Measurements from ENCODE around the gene MYL6B. TPM values are rescaled to one million over a fixed set of nuclear protein-coding genes. Genes with fewer than 3 reads are reported as not detected.
A peak's percentile ranks its signal among the peaks of the same experiment; 100 is the strongest.

MYL6B gene
- total and polyA plus RNA-seq, 2 experiments from 2014 or later: 80.6 to 83.9 TPM

DNA sequence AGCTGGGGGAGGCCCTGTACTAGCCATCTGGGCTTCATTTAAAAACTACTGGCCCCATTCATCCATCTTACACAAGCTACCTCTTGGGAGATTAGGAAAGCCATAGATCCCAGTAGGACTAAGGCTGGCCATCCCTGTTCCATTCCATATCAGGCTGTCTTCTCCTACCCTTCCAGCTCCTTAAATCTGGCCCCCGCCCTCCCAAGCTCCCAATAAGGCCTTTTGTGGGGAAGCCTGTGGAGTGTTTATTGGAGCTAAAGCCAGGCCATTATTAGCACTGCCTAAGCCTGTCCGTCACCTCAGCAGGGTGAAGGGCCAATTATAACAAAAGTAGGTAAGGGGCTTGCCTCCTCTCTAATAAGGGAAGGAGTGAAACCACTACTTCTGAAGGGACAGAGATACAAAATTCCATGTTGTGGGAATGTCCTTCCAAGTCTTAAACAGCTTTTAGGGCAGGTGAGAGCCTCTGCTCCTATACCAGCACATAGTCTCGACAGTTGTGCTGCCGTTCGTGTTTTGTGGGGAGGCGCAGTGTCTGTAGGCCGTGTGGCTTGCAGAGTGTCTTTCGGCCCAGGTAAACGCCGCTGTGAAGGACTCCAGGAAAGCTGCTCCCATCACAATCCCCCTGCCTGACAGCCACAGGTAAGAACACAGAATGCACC is 9.4 kb downstream of the MYL6B start:
- Histone ChIP-seq H3K27me3 (no peaks in the 10 kb centered on the region), H3K27ac (peak overlapping the region; percentile 23), H3K4me1 (ENCODE audit: insufficient read depth) (peaks cover 27% of the 10 kb centered on the region), H4K20me1 (ENCODE audit: insufficient read depth, poor library complexity, severe bottlenecking) (peaks cover 29% of the 10 kb centered on the region), H3K9me2 (replicated peaks; ENCODE audit: insufficient read depth) (no peaks in the 10 kb centered on the region), H3K9me3 (ENCODE audit: low read depth) (no peaks in the 10 kb centered on the region), H2AFZ (no peak overlapping the region), H3K4me3 (no peak overlapping the region), H3K36me3 (replicated peaks; ENCODE audit: insufficient read depth, low read depth) (no peaks in the 10 kb centered on the region), H3K79me2 (peaks cover 32% of the 10 kb centered on the region), H3K4me2 (no peak overlapping the region)
- no peak for DNase-seq (ENCODE audit: low spot score)
- 92% methylated on average over 10 of the region's 10 CpGs for WGBS (ENCODE audit: low lambda C conversion rate, missing lambda C conversion rate)
- TF ChIP-seq EZH2phosphoT487 (IDR thresholded peaks at IDR 0.05; ENCODE audit: low read depth, severe bottlenecking, unreplicated experiment): no peak
- TF ChIP-seq EZH2 (IDR thresholded peaks at IDR 0.05; ENCODE audit: borderline replicate concordance): no peak
- no peak for TF ChIP-seq CTCF (IDR thresholded peaks at IDR 0.05; ENCODE audit: poor library complexity)

- H3K4me2 ChIP-seq: no peak overlapping the region
- peaks cover 29% of the 10 kb centered on the region for H4K20me1 ChIP-seq (ENCODE audit: insufficient read depth, poor library complexity, severe bottlenecking)
- 78% methylated on average over 11 of the region's 11 CpGs for WGBS (ENCODE audit: low lambda C conversion rate, missing lambda C conversion rate)
- no peak overlapping the region for H3K4me3 ChIP-seq
- peaks cover 22% of the 10 kb centered on the region for H3K4me1 ChIP-seq (ENCODE audit: insufficient read depth)
- DNase-seq (ENCODE audit: low spot score): no peak
- H3K9me2 ChIP-seq (replicated peaks; ENCODE audit: insufficient read depth): no peaks in the 10 kb centered on the region
- TF ChIP-seq EZH2phosphoT487 (IDR thresholded peaks at IDR 0.05; ENCODE audit: low read depth, severe bottlenecking, unreplicated experiment) (no peak), CTCF (IDR thresholded peaks at IDR 0.05; ENCODE audit: poor library complexity) (no peak), EZH2 (IDR thresholded peaks at IDR 0.05; ENCODE audit: borderline replicate concordance) (no peak)
- H3K27me3 ChIP-seq: no peaks in the 10 kb centered on the region
- H3K79me2 ChIP-seq: peaks cover 32% of the 10 kb centered on the region
- H3K27ac ChIP-seq: no peak overlapping the region
- H3K9me3 ChIP-seq (ENCODE audit: low read depth): no peaks in the 10 kb centered on the region
- H2AFZ ChIP-seq: no peak overlapping the region
- H3K36me3 ChIP-seq (replicated peaks; ENCODE audit: insufficient read depth, low read depth): no peaks in the 10 kb centered on the region
Observed at GRCh38 chr12:56162468-56163290, 10.3 kb downstream of the MYL6B start.

DNA sequence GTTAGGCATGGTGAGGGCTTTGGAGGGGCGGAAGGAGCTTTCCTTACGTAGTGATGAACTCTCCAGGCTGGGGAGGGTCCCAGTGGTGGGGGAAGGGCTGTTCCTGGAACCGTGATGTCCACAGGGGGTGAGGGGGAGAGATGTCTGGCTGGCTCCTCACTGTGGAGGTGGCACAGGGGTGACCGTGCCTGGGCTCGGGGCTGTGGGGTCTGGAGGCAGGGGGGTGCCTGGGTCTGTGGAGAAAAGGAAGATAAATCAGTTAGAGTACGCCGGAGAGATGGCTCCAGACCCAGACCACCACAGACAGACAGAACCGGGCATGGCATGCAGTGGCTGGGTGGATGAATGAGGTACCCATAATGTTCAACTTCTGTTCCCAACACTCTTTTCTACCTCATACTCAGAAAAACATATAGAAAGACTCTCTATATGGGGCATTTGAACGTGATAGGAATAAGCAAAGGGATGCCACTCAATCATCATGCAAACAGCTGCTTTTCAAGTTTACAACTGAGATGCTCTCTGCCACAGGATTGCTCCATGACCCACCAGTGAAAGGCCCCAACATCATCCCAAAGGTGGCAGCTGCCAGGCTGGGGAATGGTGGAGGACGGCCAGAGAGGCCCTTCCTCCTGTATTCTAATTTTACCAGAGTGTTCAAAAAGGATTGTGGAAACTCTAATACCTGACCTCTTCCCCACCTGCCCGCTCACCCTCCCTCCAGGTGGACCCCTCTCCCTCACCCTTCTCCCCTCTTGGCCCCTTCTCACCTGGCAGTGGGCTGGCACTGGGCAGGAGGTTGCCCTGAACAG is 11.4 kb downstream of the MYL6B start:
- no peak overlapping the region for H3K4me3 ChIP-seq
- 86% methylated on average over 11 of the region's 11 CpGs for WGBS (ENCODE audit: low lambda C conversion rate, missing lambda C conversion rate)
- peaks cover 22% of the 10 kb centered on the region for H3K4me1 ChIP-seq (ENCODE audit: insufficient read depth)
- peaks cover 29% of the 10 kb centered on the region for H4K20me1 ChIP-seq (ENCODE audit: insufficient read depth, poor library complexity, severe bottlenecking)
- no peaks in the 10 kb centered on the region for H3K36me3 ChIP-seq (replicated peaks; ENCODE audit: insufficient read depth, low read depth)
- H3K79me2 ChIP-seq: peaks cover 27% of the 10 kb centered on the region
- no peaks in the 10 kb centered on the region for H3K27me3 ChIP-seq
- no peak overlapping the region for H2AFZ ChIP-seq
- no peak overlapping the region for H3K27ac ChIP-seq
- H3K9me2 ChIP-seq (replicated peaks; ENCODE audit: insufficient read depth): no peaks in the 10 kb centered on the region
- DNase-seq (ENCODE audit: low spot score): no peak
- TF ChIP-seq EZH2phosphoT487 (IDR thresholded peaks at IDR 0.05; ENCODE audit: low read depth, severe bottlenecking, unreplicated experiment) (no peak), CTCF (IDR thresholded peaks at IDR 0.05; ENCODE audit: poor library complexity) (no peak), EZH2 (IDR thresholded peaks at IDR 0.05; ENCODE audit: borderline replicate concordance) (no peak)
- H3K9me3 ChIP-seq (ENCODE audit: low read depth): no peaks in the 10 kb centered on the region
- H3K4me2 ChIP-seq: no peak overlapping the region
